ENCODE measurements around the gene UBXN10. TPM values are rescaled to one million over a fixed set of nuclear protein-coding genes. Genes with fewer than 3 reads are reported as not detected.

Gene UBXN10
- total RNA-seq, 3 donors from 2014 or later (not counting 1 experiment from before 2014, with no cell fraction given) = 2.5 to 3.6 (median 3.5) TPM

DNA sequence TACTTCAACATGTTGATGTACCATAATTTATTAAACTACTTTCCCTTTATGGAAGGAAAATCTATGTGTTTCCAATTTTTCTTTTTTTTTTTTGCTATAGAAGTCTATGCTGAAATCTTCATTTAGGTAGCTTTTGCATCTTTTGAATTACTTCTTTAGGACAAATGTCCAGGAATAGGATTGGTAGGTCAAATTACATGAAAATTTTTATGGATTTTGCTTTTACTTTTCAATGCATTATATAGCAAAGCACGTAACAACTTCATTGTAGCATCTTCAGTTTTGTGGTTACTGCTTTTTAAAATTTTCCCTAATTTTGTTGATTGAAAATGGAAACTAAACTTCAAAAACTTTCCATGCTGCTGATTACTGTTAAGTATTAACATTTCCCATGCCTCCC, 12.4 kb downstream of the UBXN10 start:
- Mint-ChIP-seq H3K4me3 (no peak overlapping the region), H3K27ac (no peak overlapping the region), H3K27me3 (ENCODE audit: low read depth in 2 of 2) (peaks cover 18% of the 10 kb centered on the region in 2 donors), H3K36me3 (no peaks in the 10 kb centered on the region), H3K4me1 (no peaks in the 10 kb centered on the region), H3K9me3 (no peaks in the 10 kb centered on the region)
- Histone ChIP-seq H3K27ac (ENCODE audit: low read length) (no peak overlapping the region), H3K4me1 (ENCODE audit: control insufficient read depth, insufficient read depth, low read length) (peaks cover 6% of the 10 kb centered on the region), H3K27me3 (ENCODE audit: control insufficient read depth, insufficient read depth, low read length) (no peaks in the 10 kb centered on the region), H3K9me3 (ENCODE audit: control insufficient read depth, insufficient read depth, low read length) (no peaks in the 10 kb centered on the region), H3K36me3 (ENCODE audit: control insufficient read depth, insufficient read depth, low read length) (no peaks in the 10 kb centered on the region), H3K4me3 (ENCODE audit: low read length) (no peak overlapping the region)
- no CpG with 5 or more reads among the region's 1 CpG for WGBS (ENCODE audit: insufficient coverage)
- TF ChIP-seq CTCF (IDR thresholded peaks at IDR 0.05) = no peak
- intact Hi-C loops (cut with micrococcal nuclease) = no loop called here
- ATAC-seq (no peak), DNase-seq (no peak)

DNA sequence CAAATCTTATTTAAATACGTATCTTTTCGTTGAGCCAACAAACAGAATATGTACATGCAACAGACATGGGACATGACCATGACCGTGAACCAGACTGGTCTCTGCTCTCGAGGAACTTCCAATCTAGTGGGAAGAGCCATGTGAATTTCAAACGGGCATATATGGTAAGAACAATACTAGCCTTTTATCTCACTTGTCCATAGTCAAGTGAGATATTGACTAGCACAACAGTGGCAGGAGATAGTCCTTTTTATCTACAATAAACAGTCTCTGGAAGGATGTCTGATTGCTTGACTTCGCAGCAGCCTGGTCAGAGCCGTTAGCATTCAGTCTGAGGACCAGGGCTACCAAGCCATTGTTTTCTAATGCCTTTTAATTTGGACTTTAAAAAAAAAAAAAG, 13.0 kb downstream of the UBXN10 start:
- Histone ChIP-seq H3K4me1 (ENCODE audit: control insufficient read depth, insufficient read depth, low read length) (peaks cover 6% of the 10 kb centered on the region), H3K9me3 (ENCODE audit: control insufficient read depth, insufficient read depth, low read length) (no peaks in the 10 kb centered on the region), H3K27me3 (ENCODE audit: control insufficient read depth, insufficient read depth, low read length) (no peaks in the 10 kb centered on the region), H3K4me3 (ENCODE audit: low read length) (no peak overlapping the region), H3K27ac (ENCODE audit: low read length) (no peak overlapping the region), H3K36me3 (ENCODE audit: control insufficient read depth, insufficient read depth, low read length) (no peaks in the 10 kb centered on the region)
- intact Hi-C loops (cut with micrococcal nuclease) = no loop called here
- Mint-ChIP-seq H3K36me3 (no peaks in the 10 kb centered on the region), H3K4me3 (no peak overlapping the region), H3K27me3 (ENCODE audit: low read depth in 2 of 2) (peaks cover 18 to 24% of the 10 kb centered on the region in 2 donors), H3K4me1 (no peaks in the 10 kb centered on the region), H3K9me3 (no peaks in the 10 kb centered on the region), H3K27ac (no peak overlapping the region)
- TF ChIP-seq CTCF (IDR thresholded peaks at IDR 0.05) = no peak
- no peak for ATAC-seq
- 57% methylated on average over 7 of the region's 7 CpGs for WGBS (ENCODE audit: insufficient coverage)
- no peak for DNase-seq

DNA sequence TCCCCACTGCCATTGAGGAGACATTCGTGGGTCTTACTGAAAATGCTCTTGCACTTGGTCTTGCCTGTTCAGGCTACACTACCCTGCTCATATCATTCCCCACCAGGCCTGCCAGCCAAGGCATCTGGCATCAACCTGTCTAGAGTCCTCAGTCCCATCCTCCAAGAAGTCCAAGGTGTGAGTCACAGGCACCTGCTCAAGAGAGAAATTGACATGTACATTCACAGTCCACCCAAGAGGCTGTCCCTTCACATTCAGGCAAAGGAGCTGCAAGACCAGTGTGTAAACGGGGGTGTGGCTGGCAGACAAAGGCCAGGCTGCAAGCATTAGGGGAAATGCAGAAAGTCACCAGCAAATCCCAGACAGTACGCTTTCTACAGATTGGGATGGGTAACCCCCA, 13.5 kb downstream of the UBXN10 start:
- Histone ChIP-seq H3K4me1 (ENCODE audit: control insufficient read depth, insufficient read depth, low read length) (peaks cover 6% of the 10 kb centered on the region), H3K9me3 (ENCODE audit: control insufficient read depth, insufficient read depth, low read length) (no peaks in the 10 kb centered on the region), H3K36me3 (ENCODE audit: control insufficient read depth, insufficient read depth, low read length) (no peaks in the 10 kb centered on the region), H3K4me3 (ENCODE audit: low read length) (no peak overlapping the region), H3K27ac (ENCODE audit: low read length) (no peak overlapping the region), H3K27me3 (ENCODE audit: control insufficient read depth, insufficient read depth, low read length) (no peaks in the 10 kb centered on the region)
- Mint-ChIP-seq H3K27ac (no peak overlapping the region), H3K4me1 (no peaks in the 10 kb centered on the region), H3K9me3 (no peaks in the 10 kb centered on the region), H3K4me3 (no peak overlapping the region), H3K27me3 (ENCODE audit: low read depth in 2 of 2) (peaks cover 18 to 27% of the 10 kb centered on the region in 2 donors), H3K36me3 (no peaks in the 10 kb centered on the region)
- DNase-seq (no peak), ATAC-seq (no peak)
- TF ChIP-seq CTCF (IDR thresholded peaks at IDR 0.05) = no peak
- WGBS (ENCODE audit: insufficient coverage) = 65% methylated on average over 3 of the region's 3 CpGs
- intact Hi-C loops (cut with micrococcal nuclease) = no loop called here

DNA sequence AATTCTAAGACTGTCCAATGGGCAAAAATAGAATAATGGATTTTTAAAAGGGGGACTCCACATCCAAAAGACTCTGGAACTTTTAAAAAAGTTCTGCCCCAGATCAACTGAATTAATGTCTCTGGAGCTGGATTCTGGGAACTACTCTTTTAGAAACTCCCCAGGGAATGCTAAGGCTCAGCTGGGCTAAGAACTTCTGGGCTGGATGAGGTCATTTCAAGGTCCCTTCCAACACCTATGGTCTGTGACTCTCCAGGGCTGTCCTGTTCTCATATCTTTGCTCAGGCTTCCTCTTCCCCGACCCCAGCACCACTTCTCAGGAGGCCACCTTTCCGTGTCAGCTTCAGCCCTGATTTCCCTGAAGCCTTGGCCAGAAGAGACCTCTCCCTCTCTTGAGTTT, 13.9 kb downstream of the UBXN10 start:
- ATAC-seq (no peak), DNase-seq (no peak)
- H3K27ac ChIP-seq (ENCODE audit: low read length) = no peak overlapping the region
- Mint-ChIP-seq H3K36me3 (no peaks in the 10 kb centered on the region), H3K27me3 (ENCODE audit: low read depth in 2 of 2) (peaks cover 18 to 27% of the 10 kb centered on the region in 2 donors), H3K9me3 (no peaks in the 10 kb centered on the region), H3K27ac (no peak overlapping the region), H3K4me3 (no peak overlapping the region), H3K4me1 (no peaks in the 10 kb centered on the region)
- H3K4me3 ChIP-seq (ENCODE audit: low read length) = no peak overlapping the region
- H3K36me3 ChIP-seq (ENCODE audit: control insufficient read depth, insufficient read depth, low read length) = no peaks in the 10 kb centered on the region
- H3K4me1 ChIP-seq (ENCODE audit: control insufficient read depth, insufficient read depth, low read length) = peaks cover 4% of the 10 kb centered on the region
- no peak for TF ChIP-seq CTCF (IDR thresholded peaks at IDR 0.05)
- intact Hi-C loops (cut with micrococcal nuclease) = no loop called here
- H3K9me3 ChIP-seq (ENCODE audit: control insufficient read depth, insufficient read depth, low read length) = no peaks in the 10 kb centered on the region
- H3K27me3 ChIP-seq (ENCODE audit: control insufficient read depth, insufficient read depth, low read length) = no peaks in the 10 kb centered on the region
- 51% methylated on average over 2 of the region's 2 CpGs for WGBS (ENCODE audit: insufficient coverage)
